Epithelial cell of esophagus (primary cell): ENCODE results near the gene FAM83F.

Experiments used
- DNase-seq: peaks from one replicate; pipeline ENCODE4 v3.0.0; 2010; ENCODE audit warnings: low read depth
- H3K4me3 ChIP-seq: 2 replicates; pipeline ENCODE4 v1.5.1; 2011; ENCODE audit warnings: mild to moderate bottlenecking, low read length, control low read depth
- CTCF ChIP-seq: IDR thresholded peaks from 2 replicates; pipeline ENCODE4 v1.5.1; 2011; ENCODE audit warnings: low read depth, mild to moderate bottlenecking, low read length, control low read depth, inconsistent platforms; ENCODE audit not compliant: insufficient read depth; ENCODE audit errors: missing control alignments

The FAM83F gene

GRCh38 chr22:39967103-39967829 lies 27.5 kb upstream of the FAM83F start:
- H3K4me3 ChIP-seq: no peak overlapping the region
- peak; percentile 43 for DNase-seq
- TF ChIP-seq CTCF: no peak

- DNase-seq: no peak
- H3K4me3 ChIP-seq: no peak overlapping the region
- TF ChIP-seq CTCF: no peak
Measured at GRCh38 chr22:39967996-39968972, 26.5 kb upstream of the FAM83F start.

GRCh38 chr22:39970742-39971141 lies 24.0 kb upstream of the FAM83F start:
- H3K4me3 ChIP-seq: no peak overlapping the region
- TF ChIP-seq CTCF: no peak
- no peak for DNase-seq

- no peak for TF ChIP-seq CTCF
- no peak for DNase-seq
- no peak overlapping the region for H3K4me3 ChIP-seq
Measured at GRCh38 chr22:39972641-39973040, 22.1 kb upstream of the FAM83F start.

GRCh38 chr22:39973656-39974055 lies 21.1 kb upstream of the FAM83F start:
- TF ChIP-seq CTCF: no peak
- DNase-seq: no peak
- no peak overlapping the region for H3K4me3 ChIP-seq

- no peak for DNase-seq
- H3K4me3 ChIP-seq: no peak overlapping the region
- TF ChIP-seq CTCF: no peak
Measured at GRCh38 chr22:39974065-39974464, 20.7 kb upstream of the FAM83F start.
